Measurements from ENCODE around the gene MPG. TPM values are rescaled to one million over a fixed set of nuclear protein-coding genes. Genes with fewer than 3 reads are reported as not detected.

Gene MPG
- total and polyA plus RNA-seq, 10 donors, result 34.8 to 122 (median 69.9) TPM

DNA sequence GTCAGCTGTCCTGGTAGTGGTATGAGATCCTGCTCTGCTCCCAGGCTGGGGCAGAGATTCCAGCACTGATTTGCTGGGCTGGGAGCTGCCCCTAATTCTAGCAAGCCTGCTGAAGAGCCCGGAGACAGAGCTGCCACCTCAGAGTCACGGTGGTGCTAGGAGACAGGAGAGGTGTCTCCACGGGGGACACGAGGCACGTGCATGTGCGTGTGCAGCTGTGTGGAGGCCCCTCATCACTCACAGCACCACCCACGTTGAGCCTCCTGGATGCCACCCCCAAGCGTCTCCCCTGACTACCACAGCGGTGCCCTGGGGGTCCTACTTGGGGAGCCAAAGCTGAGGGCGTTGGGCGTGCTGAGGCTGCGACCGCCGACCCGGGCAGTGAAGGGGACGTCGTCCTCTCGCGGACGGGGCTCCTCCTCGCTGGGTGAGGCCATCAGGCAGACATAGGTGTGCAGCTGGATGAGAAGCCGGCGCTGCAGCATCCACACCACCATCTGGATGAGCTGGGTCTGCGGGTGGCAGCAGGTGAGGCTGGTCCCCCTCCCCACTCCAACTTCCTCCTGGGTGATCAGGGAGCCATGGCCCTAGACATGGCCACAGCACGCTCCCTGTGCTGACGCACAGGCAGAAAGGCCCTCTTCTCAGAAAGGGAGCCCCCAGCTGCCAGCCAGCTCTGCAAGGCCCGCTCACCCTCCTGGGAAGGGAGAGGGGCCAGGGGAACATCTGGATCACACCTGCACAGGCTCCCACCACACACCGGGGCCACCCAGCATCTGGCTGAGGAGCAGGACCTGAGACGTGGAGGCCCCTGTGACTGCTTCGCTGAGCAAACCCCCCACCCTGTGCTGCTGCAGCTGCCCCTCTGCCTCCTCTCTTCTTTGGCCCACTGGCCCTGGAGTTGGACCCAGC, 11.6 kb downstream of the MPG start:
- Histone ChIP-seq H3K27me3 (replicated peaks in 1 of 7) (no peaks in the 10 kb centered on the region), H3K4me1 (peaks cover 10 to 25% (median 18%) of the 10 kb centered on the region in 6 donors), H3K36me3 (peaks cover 0 to 98% (median 47%) of the 10 kb centered on the region in 6 donors), H3K4me3 (no peak overlapping the region), H3K9me3 (no peaks in the 10 kb centered on the region), H3K27ac (no peak overlapping the region)
- DNase-seq, result no peak
- intact Hi-C loops (cut with DNase I; ENCODE audit: low total_unique reads), result no loop called here
- TF ChIP-seq, protein P1, sequence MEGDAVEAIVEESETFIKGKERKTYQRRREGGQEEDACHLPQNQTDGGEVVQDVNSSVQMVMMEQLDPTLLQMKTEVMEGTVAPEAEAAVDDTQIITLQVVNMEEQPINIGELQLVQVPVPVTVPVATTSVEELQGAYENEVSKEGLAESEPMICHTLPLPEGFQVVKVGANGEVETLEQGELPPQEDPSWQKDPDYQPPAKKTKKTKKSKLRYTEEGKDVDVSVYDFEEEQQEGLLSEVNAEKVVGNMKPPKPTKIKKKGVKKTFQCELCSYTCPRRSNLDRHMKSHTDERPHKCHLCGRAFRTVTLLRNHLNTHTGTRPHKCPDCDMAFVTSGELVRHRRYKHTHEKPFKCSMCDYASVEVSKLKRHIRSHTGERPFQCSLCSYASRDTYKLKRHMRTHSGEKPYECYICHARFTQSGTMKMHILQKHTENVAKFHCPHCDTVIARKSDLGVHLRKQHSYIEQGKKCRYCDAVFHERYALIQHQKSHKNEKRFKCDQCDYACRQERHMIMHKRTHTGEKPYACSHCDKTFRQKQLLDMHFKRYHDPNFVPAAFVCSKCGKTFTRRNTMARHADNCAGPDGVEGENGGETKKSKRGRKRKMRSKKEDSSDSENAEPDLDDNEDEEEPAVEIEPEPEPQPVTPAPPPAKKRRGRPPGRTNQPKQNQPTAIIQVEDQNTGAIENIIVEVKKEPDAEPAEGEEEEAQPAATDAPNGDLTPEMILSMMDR (IDR thresholded peaks at IDR 0.05 in 8 of 11, conservative IDR thresholded peaks at IDR 0.05 in 3 of 11), result no peak
- peak in 1 of 3 donors; percentile 49 for TF ChIP-seq POLR2AphosphoS5 (IDR thresholded peaks at IDR 0.05)
- 92 to 96% (median 93%) methylated on average over 22 to 30 of the region's 30 CpGs for WGBS, 5 donors

DNA sequence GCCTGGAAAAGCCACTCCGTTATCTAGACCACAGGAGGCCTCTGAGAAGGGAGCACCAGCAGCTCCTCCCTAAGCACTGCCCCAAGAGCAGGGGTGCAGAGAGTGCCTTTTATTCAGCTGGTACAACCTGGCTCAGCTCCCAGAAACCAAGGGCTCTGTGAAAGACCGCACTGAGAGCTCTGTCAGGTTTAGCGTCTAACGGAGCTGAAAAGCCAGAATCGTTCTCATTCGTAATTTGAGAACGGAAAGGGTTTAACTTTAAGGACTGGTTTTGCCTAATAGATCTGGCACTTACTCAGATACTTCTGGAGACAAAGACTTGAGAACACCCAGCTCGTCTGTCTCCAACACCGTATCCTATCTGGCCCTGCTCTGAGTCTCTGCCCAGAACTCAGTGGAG, 13.5 kb downstream of the MPG start:
- TF ChIP-seq, protein P1 (IDR thresholded peaks at IDR 0.05 in 8 of 11, conservative IDR thresholded peaks at IDR 0.05 in 3 of 11), result no peak
- TF ChIP-seq POLR2A (IDR thresholded peaks at IDR 0.05) (no peak), POLR2AphosphoS5 (IDR thresholded peaks at IDR 0.05) (no peak)
- WGBS, 5 donors, result 46 to 72% (median 65%) methylated on average over 9 of the region's 9 CpGs

DNA sequence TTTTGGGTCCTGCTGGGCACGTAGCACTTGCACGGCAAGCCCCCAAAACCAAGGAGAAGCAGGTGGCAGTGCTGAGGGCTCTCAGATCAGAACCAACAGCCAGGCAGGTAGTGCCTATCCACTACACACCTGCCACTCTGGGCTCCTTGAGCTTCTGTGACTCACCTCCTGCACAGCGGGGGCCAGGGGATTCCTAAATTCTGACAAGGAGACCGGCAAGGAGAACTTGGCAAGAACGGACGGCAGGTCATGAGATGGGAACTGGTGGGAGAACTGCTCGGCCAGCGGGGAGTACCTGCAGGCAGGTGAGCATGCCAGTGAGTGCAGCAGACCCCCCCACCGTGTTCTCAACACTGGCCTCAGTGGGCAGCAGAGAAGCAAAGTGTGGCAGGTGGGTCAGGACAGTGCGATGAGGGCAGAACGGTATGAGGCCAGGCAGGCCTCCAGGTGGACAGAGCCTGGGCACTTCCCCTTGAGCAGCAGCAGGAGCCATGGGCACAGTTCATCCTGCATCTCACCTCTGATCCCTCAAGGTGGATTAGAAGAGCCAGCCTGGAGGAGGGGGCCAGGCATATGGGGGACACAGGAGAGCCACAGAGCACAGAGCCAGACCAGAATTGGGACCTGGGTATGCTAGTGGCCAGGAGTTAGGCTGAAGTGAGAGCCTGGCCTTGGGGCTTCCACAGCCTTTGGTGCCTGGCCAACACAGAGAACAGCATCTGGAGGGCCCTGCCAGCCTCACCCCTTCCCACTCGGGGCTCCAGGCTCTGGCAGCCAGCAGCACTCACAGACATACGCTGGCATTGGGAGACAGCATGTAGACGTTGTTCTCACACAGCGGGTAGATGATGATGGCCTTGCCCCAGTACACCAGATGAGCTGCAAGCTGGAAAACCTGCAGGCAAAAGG, 14.7 kb downstream of the MPG start:
- WGBS, 5 donors, result 83 to 95% (median 92%) methylated on average over 9 to 15 of the region's 15 CpGs
- peak in 2 of 3 donors; percentile 11 to 46 for TF ChIP-seq POLR2AphosphoS5 (IDR thresholded peaks at IDR 0.05)
- TF ChIP-seq, protein P1 (IDR thresholded peaks at IDR 0.05 in 8 of 11, conservative IDR thresholded peaks at IDR 0.05 in 3 of 11), result no peak
- H3K4me1 ChIP-seq, result peaks cover 3 to 14% (median 11%) of the 10 kb centered on the region in 6 donors
- no peaks in the 10 kb centered on the region for H3K27me3 ChIP-seq (replicated peaks in 1 of 7)
- peaks cover 0 to 82% (median 29%) of the 10 kb centered on the region in 6 donors for H3K36me3 ChIP-seq
- no peak overlapping the region for H3K27ac ChIP-seq
- no peak overlapping the region for H3K4me3 ChIP-seq
- intact Hi-C loops (cut with DNase I; ENCODE audit: low total_unique reads), result no loop called here
- no peak for DNase-seq
- H3K9me3 ChIP-seq, result no peaks in the 10 kb centered on the region

More for the DNA sequence above, 13.5 kb downstream of the MPG start:
- Histone ChIP-seq H3K27me3 (replicated peaks in 1 of 7) (no peaks in the 10 kb centered on the region), H3K36me3 (peaks cover 0 to 91% (median 37%) of the 10 kb centered on the region in 6 donors), H3K4me3 (no peak overlapping the region), H3K9me3 (no peaks in the 10 kb centered on the region), H3K4me1 (peaks cover 0 to 9% (median under 1%) of the 10 kb centered on the region in 6 donors), H3K27ac (no peak overlapping the region)
- DNase-seq, result no peak
- intact Hi-C loops (cut with DNase I; ENCODE audit: low total_unique reads), result no loop called here
